H9 (cell line): ENCODE results near the gene VDR. TPM values are rescaled to one million over a fixed set of nuclear protein-coding genes. Genes with fewer than 3 reads are reported as not detected.

Source experiments
- DNase-seq: peaks from one replicate; pipeline ENCODE4 v3.0.0-alpha.2; 2017
- H2AFZ ChIP-seq: one replicate; pipeline ENCODE4 v1.6.1; 2013; ENCODE audit warnings: mild to moderate bottlenecking, low read length, control low read depth, moderate library complexity
- H2AK5ac ChIP-seq: 2 replicates; pipeline ENCODE4 v1.6.1; 2013; ENCODE audit warnings: low read length, control low read depth, mixed read lengths; ENCODE audit not compliant: insufficient read length
- H2BK120ac ChIP-seq: one replicate; pipeline ENCODE4 v1.6.1; 2013; ENCODE audit warnings: low read depth, mild to moderate bottlenecking, low read length, control low read depth, inconsistent platforms; ENCODE audit not compliant: poor library complexity, severe bottlenecking
- H2BK12ac ChIP-seq: 2 replicates; pipeline ENCODE4 v1.6.1; 2013; ENCODE audit warnings: low read length, control low read depth, mixed read lengths, low read depth; ENCODE audit not compliant: insufficient read length
- H2BK15ac ChIP-seq: 2 replicates; pipeline ENCODE4 v1.6.1; 2013; ENCODE audit warnings: low read depth, low read length, control low read depth
- H2BK20ac ChIP-seq: one replicate; pipeline ENCODE4 v1.6.1; 2013; ENCODE audit warnings: low read depth, mild to moderate bottlenecking, low read length, control low read depth, inconsistent platforms; ENCODE audit not compliant: poor library complexity, severe bottlenecking
- H2BK5ac ChIP-seq: 2 replicates; pipeline ENCODE4 v1.6.1; 2013; ENCODE audit warnings: low read length, control low read depth, mixed read lengths; ENCODE audit not compliant: insufficient read length
- H3K14ac ChIP-seq: 2 replicates; pipeline ENCODE4 v1.6.1; 2013; ENCODE audit warnings: low read length, control low read depth; ENCODE audit not compliant: insufficient read depth
- H3K18ac ChIP-seq: 2 replicates; pipeline ENCODE4 v1.6.1; 2013; ENCODE audit warnings: low read depth, mild to moderate bottlenecking, mixed read lengths, low read length, control low read depth; ENCODE audit not compliant: insufficient read length
- H3K23ac ChIP-seq: 2 replicates; pipeline ENCODE4 v1.6.1; 2013; ENCODE audit warnings: low read length, control low read depth, mixed read lengths, low read depth; ENCODE audit not compliant: insufficient read length
- H3K23me2 ChIP-seq: 2 replicates; pipeline ENCODE4 v1.6.1; 2013; ENCODE audit warnings: low read depth, mild to moderate bottlenecking, mixed read lengths, low read length, control low read depth; ENCODE audit not compliant: insufficient read length, poor library complexity, severe bottlenecking
- H3K27ac ChIP-seq: 2 replicates; pipeline ENCODE4 v1.5.1; 2013; ENCODE audit warnings: low read length, control low read depth, mixed read lengths, low read depth; ENCODE audit not compliant: insufficient read length
- H3K27me3 ChIP-seq: 2 replicates; pipeline ENCODE4 v1.6.1; 2013; ENCODE audit warnings: low read length, control low read depth, inconsistent platforms; ENCODE audit not compliant: insufficient read depth
- H3K4ac ChIP-seq: 2 replicates; pipeline ENCODE4 v1.6.1; 2013; ENCODE audit warnings: low read depth, mild to moderate bottlenecking, control low read depth, inconsistent platforms, low read length, moderate library complexity
- H3K4me1 ChIP-seq: 2 replicates; pipeline ENCODE4 v1.6.1; 2013; ENCODE audit warnings: low read length, control low read depth, inconsistent platforms; ENCODE audit not compliant: insufficient read depth
- H3K4me2 ChIP-seq: 2 replicates; pipeline ENCODE4 v1.6.1; 2013; ENCODE audit warnings: low read length, control low read depth, mixed read lengths; ENCODE audit not compliant: insufficient read length, insufficient read depth
- H3K56ac ChIP-seq: 2 replicates; pipeline ENCODE4 v1.6.1; 2013; ENCODE audit warnings: low read depth, mild to moderate bottlenecking, mixed read lengths, low read length, control low read depth; ENCODE audit not compliant: insufficient read length
- H3K79me1 ChIP-seq: 2 replicates; pipeline ENCODE4 v1.6.1; 2013; ENCODE audit warnings: low read depth, mild to moderate bottlenecking, moderate library complexity, low read length, control low read depth, inconsistent platforms; ENCODE audit not compliant: insufficient read depth, poor library complexity, severe bottlenecking
- H3K79me2 ChIP-seq: 2 replicates; pipeline ENCODE4 v1.6.1; 2013; ENCODE audit warnings: low read length, control low read depth, inconsistent platforms; ENCODE audit not compliant: insufficient read depth
- H3K9ac ChIP-seq: 2 replicates; pipeline ENCODE4 v1.6.1; 2013; ENCODE audit warnings: low read length, control low read depth, mixed read lengths; ENCODE audit not compliant: insufficient read length; ENCODE audit errors: extremely low read depth
- H3K9me3 ChIP-seq: one replicate; pipeline ENCODE4 v1.6.1; 2013; ENCODE audit warnings: low read depth, low read length, inconsistent platforms; ENCODE audit not compliant: control insufficient read depth
- H3T11ph ChIP-seq: one replicate; pipeline ENCODE4 v1.6.1; 2013; ENCODE audit warnings: mild to moderate bottlenecking, low read length, control low read depth, inconsistent platforms
- H4K20me1 ChIP-seq: one replicate; pipeline ENCODE4 v1.6.1; 2013; ENCODE audit not compliant: control insufficient read depth, insufficient read length, insufficient read depth
- H4K5ac ChIP-seq: 2 replicates; pipeline ENCODE4 v1.6.1; 2013; ENCODE audit warnings: low read depth, mild to moderate bottlenecking, mixed read lengths, low read length, control low read depth; ENCODE audit not compliant: insufficient read length
- H4K8ac ChIP-seq: replicated peaks from 2 replicates; pipeline ENCODE4 v1.6.1; 2013; ENCODE audit warnings: low read length, control low read depth, mixed read lengths, low read depth; ENCODE audit not compliant: insufficient read length
- H4K91ac ChIP-seq: 2 replicates; pipeline ENCODE4 v1.6.1; 2013; ENCODE audit warnings: low read depth, mild to moderate bottlenecking, moderate library complexity, mixed read lengths, low read length, control low read depth; ENCODE audit not compliant: insufficient read length
- H3K27ac Mint-ChIP-seq, 3 experiments: 2 replicates in 2 of 3; 3 replicates in 1 of 3; pipeline ENCODE4 v1.8.0; 2020 to 2021; ENCODE audit warnings: mixed read lengths in 3 of 3, mild to moderate bottlenecking in 1 of 3, moderate library complexity in 1 of 3
- H3K27me3 Mint-ChIP-seq: 2 replicates; pipeline ENCODE4 v1.8.0; 2021; ENCODE audit warnings: low read depth, mild to moderate bottlenecking, moderate library complexity, mixed read lengths
- H3K36me3 Mint-ChIP-seq, 3 experiments: 2 replicates in 2 of 3; 3 replicates in 1 of 3; pipeline ENCODE4 v1.8.0; 2020 to 2021; ENCODE audit warnings: low read depth in 3 of 3, mixed read lengths in 3 of 3; ENCODE audit not compliant: insufficient read depth in 1 of 3
- H3K4me1 Mint-ChIP-seq, 2 experiments: 2 replicates each; pipeline ENCODE4 v1.8.0; 2020; ENCODE audit warnings: mixed read lengths in 2 of 2
- H3K4me3 Mint-ChIP-seq, 2 experiments: 2 replicates in 1 of 2; 3 replicates in 1 of 2; pipeline ENCODE4 v1.8.0; 2020 to 2021; ENCODE audit warnings: mild to moderate bottlenecking in 2 of 2, mixed read lengths in 2 of 2, moderate library complexity in 1 of 2
- H3K9me3 Mint-ChIP-seq, 2 experiments: 2 replicates in 1 of 2; 3 replicates in 1 of 2; pipeline ENCODE4 v1.8.0; 2020; ENCODE audit warnings: mild to moderate bottlenecking in 2 of 2, mixed read lengths in 2 of 2, moderate library complexity in 1 of 2
- CTCF ChIP-seq: fragments of 200-600 bp; sonication (generic); conservative IDR thresholded peaks from 3 replicates; pipeline ENCODE4 v1.8.0; 2021; ENCODE audit warnings: antibody characterized with exemption, mild to moderate bottlenecking
- WGBS: extraction: QIAGEN DNeasy Blood & Tissue Kit; methylation state at CpG from one replicate; pipeline ENCODE4 v1.1.7; 2013; ENCODE audit warnings: missing lambda C conversion rate, low lambda C conversion rate, mixed read lengths; ENCODE audit not compliant: insufficient read length; ENCODE audit errors: extremely low coverage; 5-methylcytosine and 5-hydroxymethylcytosine counted together
- total RNA-seq: library from RNA; stranded (reverse); gene quantifications from 2 replicates; pipeline ENCODE4 v1.2.1, GENCODE V29; 2021

VDR gene
- total RNA-seq, 1 experiment from 2014 or later, result 0.61 TPM

- Histone ChIP-seq H3K9me3 (no peaks in the 10 kb centered on the region), H4K8ac (no peak overlapping the region), H3K79me2 (no peaks in the 10 kb centered on the region), H2BK15ac (no peak overlapping the region), H3K23me2 (no peaks in the 10 kb centered on the region), H3K14ac (no peak overlapping the region), H2AFZ (no peak overlapping the region), H3K4me2 (no peak overlapping the region), H2BK20ac (no peak overlapping the region), H2BK12ac (no peak overlapping the region), H4K91ac (no peak overlapping the region), H3K9ac (no peak overlapping the region), H3K27me3 (no peaks in the 10 kb centered on the region; the same call in 1 of the 2 replicates), H3K4ac (no peak overlapping the region), H4K20me1 (no peaks in the 10 kb centered on the region), H3K18ac (no peak overlapping the region), H2AK5ac (no peak overlapping the region), H4K5ac (no peak overlapping the region), H2BK120ac (no peak overlapping the region), H2BK5ac (no peak overlapping the region), H3T11ph (no peak overlapping the region), H3K4me1 (peaks cover 2% of the 10 kb centered on the region; the same call in 1 of the 2 replicates), H3K23ac (no peak overlapping the region), H3K56ac (no peak overlapping the region), H3K27ac (no peak overlapping the region), H3K79me1 (no peaks in the 10 kb centered on the region)
- H3K27me3 Mint-ChIP-seq, result peaks cover 15% of the 10 kb centered on the region
- no peak overlapping the region for H3K27ac Mint-ChIP-seq
- no CpG with 5 or more reads among the region's 10 CpGs for WGBS
- TF ChIP-seq CTCF, result no peak
- H3K4me1 Mint-ChIP-seq, result peaks cover 14 to 20% of the 10 kb centered on the region in 2 experiments
- DNase-seq, result peak; percentile 31
- no peaks in the 10 kb centered on the region; a peak in 1 of 5 replicates for H3K9me3 Mint-ChIP-seq
- H3K4me3 Mint-ChIP-seq, result no peak overlapping the region
- H3K36me3 Mint-ChIP-seq, result no peaks in the 10 kb centered on the region; a peak in 1 of 7 replicates
Measured at GRCh38 chr12:47852096-47852571, 52.7 kb downstream of the VDR start.
